ENCODE results near the gene LMAN2L. TPM values are rescaled to one million over a fixed set of nuclear protein-coding genes. Genes with fewer than 3 reads are reported as not detected.

The LMAN2L gene
- total and polyA plus RNA-seq, 8 donors: 5.4 to 15.8 (median 6.8) TPM

GRCh38 chr2:96747061-96747617 lies 7.3 kb upstream of the LMAN2L start:
- no peaks in the 10 kb centered on the region for H3K9me3 ChIP-seq
- no peaks in the 10 kb centered on the region for H3K27me3 ChIP-seq
- no peak overlapping the region for H3K4me3 ChIP-seq
- no peak for DNase-seq
- ATAC-seq: peak in 2 of 4 donors; percentile 13 to 23
- peaks cover 0 to 11% (median 0%) of the 10 kb centered on the region in 3 donors for H3K4me1 ChIP-seq
- WGBS, 2 donors: 48 to 54% methylated on average over 6 of the region's 6 CpGs
- FAIRE-seq: no peak
- no peak for TF ChIP-seq CTCF (IDR thresholded peaks at IDR 0.05)
- H3K27ac ChIP-seq: peak overlapping the region in 3 of 4 donors; percentile 3 to 64 (median 4)
- H3K36me3 ChIP-seq: no peaks in the 10 kb centered on the region
- intact Hi-C loops (cut with DNase I): no loop called here

GRCh38 chr2:96739076-96739632 lies 710 bp downstream of the LMAN2L start:
- TF ChIP-seq CTCF (IDR thresholded peaks at IDR 0.05): no peak
- 2 to 9% methylated on average over 4 of the region's 4 CpGs for WGBS, 2 donors
- Histone ChIP-seq H3K36me3 (peaks cover 0 to 3% (median 0%) of the 10 kb centered on the region in 3 donors), H3K4me3 (peak overlapping the region; percentile 56 to 76 (median 70)), H3K27ac (peak overlapping the region in 2 of 4 donors; percentile 54 to 68), H3K9me3 (no peaks in the 10 kb centered on the region), H3K4me1 (peaks cover 7 to 15% (median 14%) of the 10 kb centered on the region in 3 donors), H3K27me3 (no peaks in the 10 kb centered on the region)
- FAIRE-seq (no peak), ATAC-seq (no peak), DNase-seq (no peak)
- intact Hi-C loops (cut with DNase I): no loop called here

GRCh38 chr2:96737831-96738230 lies 2.0 kb downstream of the LMAN2L start:
- Histone ChIP-seq H3K4me3 (no peak overlapping the region), H3K27me3 (no peaks in the 10 kb centered on the region), H3K9me3 (no peaks in the 10 kb centered on the region), H3K36me3 (peaks cover 0 to 16% (median 0%) of the 10 kb centered on the region in 3 donors), H3K4me1 (peaks cover 7 to 15% (median 14%) of the 10 kb centered on the region in 3 donors), H3K27ac (no peak overlapping the region)
- FAIRE-seq: no peak
- TF ChIP-seq CTCF (IDR thresholded peaks at IDR 0.05): no peak
- no peak for DNase-seq
- 24 to 27% methylated on average over 2 of the region's 2 CpGs for WGBS, 2 donors
- ATAC-seq: no peak
- intact Hi-C loops (cut with DNase I): no loop called here

- intact Hi-C loops (cut with DNase I): no loop called here
- TF ChIP-seq CTCF (IDR thresholded peaks at IDR 0.05): no peak
- no peak for FAIRE-seq
- no peak for ATAC-seq
- WGBS, 2 donors: 54 to 56% methylated on average over 2 of the region's 2 CpGs
- no peaks in the 10 kb centered on the region for H3K9me3 ChIP-seq
- DNase-seq: no peak
- no peaks in the 10 kb centered on the region for H3K27me3 ChIP-seq
- peaks cover 0 to 22% (median 0%) of the 10 kb centered on the region in 3 donors for H3K36me3 ChIP-seq
- H3K4me3 ChIP-seq: no peak overlapping the region
- H3K27ac ChIP-seq: no peak overlapping the region
- H3K4me1 ChIP-seq: peaks cover 7 to 15% (median 14%) of the 10 kb centered on the region in 3 donors
Observed at GRCh38 chr2:96737251-96737650, 2.6 kb downstream of the LMAN2L start.

Data from pancreas (tissue), 10 donors.